ENCODE results near the gene TRIM31. TPM values are rescaled to one million over a fixed set of nuclear protein-coding genes. Genes with fewer than 3 reads are reported as not detected.
A peak's percentile ranks its signal among the peaks of the same experiment; 100 is the strongest.

TRIM31 gene
- total RNA-seq, 2 experiments from 2014 or later, result not detected

DNA sequence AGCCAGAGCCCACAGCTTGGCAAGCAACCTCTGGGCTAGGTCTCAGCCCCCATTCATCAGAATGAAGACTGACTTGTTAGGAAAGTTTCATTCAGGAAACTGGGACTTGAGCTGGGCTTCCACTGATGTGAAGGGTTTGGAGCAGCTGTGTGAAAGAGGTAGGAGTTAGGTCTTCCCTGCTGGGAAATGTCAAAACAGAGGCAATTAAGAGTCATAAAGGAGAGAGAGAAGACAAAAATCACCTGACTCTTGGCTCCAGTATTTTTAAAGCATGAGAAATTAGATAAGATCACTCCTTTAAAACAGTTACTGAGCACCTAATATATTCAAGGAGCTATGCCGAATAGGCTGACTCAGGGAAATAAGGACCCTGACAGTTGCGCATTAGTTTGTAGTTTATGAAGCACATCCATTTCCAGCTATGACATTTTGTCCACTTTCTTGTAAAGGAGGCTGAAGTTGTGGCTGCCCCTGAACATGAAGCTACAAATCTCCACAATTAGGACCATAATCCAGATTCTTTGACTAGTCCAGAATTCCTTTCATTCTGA is 19.1 kb upstream of the TRIM31 start:
- Mint-ChIP-seq H3K4me1 (ENCODE audit: low read depth) (peaks cover 5% of the 10 kb centered on the region), H3K27ac (no peak overlapping the region), H3K9me3 (no peaks in the 10 kb centered on the region), H3K27me3 (peaks cover 66% of the 10 kb centered on the region), H3K36me3 (ENCODE audit: low read depth) (no peaks in the 10 kb centered on the region), H3K4me3 (no peak overlapping the region)
- DNase-seq (no peak), ATAC-seq (ENCODE audit: poor library complexity) (no peak)
- ChIA-PET CTCF (interaction anchor here (0.5 to 8.2 kb wide), 7 partner anchors 15 to 481 kb away, joined by 3 to 198 read pairs (median 3); partner anchors contain the start of genes POLR1H and PPP1R11), POLR2A (interaction anchor here (1.5 to 2.2 kb wide), 2 partner anchors 29 to 66 kb away, joined by 4 to 22 read pairs; partner anchors contain the start of gene PPP1R11)
- Histone ChIP-seq H3K9me3 (ENCODE audit: control insufficient read depth in 1 of 2, insufficient read depth in 1 of 2, low read length in 2 of 2) (peaks cover 0 to 8% of the 10 kb centered on the region in 2 experiments), H3K27me3 (ENCODE audit: control insufficient read depth in 1 of 2, insufficient read depth in 2 of 2, low read length in 2 of 2) (peaks cover 34 to 50% of the 10 kb centered on the region in 2 experiments), H3K4me1 (ENCODE audit: insufficient read depth, low read length) (peaks cover 13% of the 10 kb centered on the region), H3K36me3 (ENCODE audit: insufficient read depth, low read length) (no peaks in the 10 kb centered on the region), H3K27ac (ENCODE audit: low read depth in 1 of 2, low read length in 2 of 2) (no peak overlapping the region), H3K4me3 (ENCODE audit: low read length) (no peak overlapping the region)
- TF ChIP-seq, protein P1, sequence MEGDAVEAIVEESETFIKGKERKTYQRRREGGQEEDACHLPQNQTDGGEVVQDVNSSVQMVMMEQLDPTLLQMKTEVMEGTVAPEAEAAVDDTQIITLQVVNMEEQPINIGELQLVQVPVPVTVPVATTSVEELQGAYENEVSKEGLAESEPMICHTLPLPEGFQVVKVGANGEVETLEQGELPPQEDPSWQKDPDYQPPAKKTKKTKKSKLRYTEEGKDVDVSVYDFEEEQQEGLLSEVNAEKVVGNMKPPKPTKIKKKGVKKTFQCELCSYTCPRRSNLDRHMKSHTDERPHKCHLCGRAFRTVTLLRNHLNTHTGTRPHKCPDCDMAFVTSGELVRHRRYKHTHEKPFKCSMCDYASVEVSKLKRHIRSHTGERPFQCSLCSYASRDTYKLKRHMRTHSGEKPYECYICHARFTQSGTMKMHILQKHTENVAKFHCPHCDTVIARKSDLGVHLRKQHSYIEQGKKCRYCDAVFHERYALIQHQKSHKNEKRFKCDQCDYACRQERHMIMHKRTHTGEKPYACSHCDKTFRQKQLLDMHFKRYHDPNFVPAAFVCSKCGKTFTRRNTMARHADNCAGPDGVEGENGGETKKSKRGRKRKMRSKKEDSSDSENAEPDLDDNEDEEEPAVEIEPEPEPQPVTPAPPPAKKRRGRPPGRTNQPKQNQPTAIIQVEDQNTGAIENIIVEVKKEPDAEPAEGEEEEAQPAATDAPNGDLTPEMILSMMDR (IDR thresholded peaks at IDR 0.05), result no peak
- intact Hi-C loops (cut with DNase I, micrococcal nuclease), result loop anchor here (1.0 to 2.0 kb wide), 2 partner anchors 29 to 283 kb away; no protein-coding TSS in a partner anchor

DNA sequence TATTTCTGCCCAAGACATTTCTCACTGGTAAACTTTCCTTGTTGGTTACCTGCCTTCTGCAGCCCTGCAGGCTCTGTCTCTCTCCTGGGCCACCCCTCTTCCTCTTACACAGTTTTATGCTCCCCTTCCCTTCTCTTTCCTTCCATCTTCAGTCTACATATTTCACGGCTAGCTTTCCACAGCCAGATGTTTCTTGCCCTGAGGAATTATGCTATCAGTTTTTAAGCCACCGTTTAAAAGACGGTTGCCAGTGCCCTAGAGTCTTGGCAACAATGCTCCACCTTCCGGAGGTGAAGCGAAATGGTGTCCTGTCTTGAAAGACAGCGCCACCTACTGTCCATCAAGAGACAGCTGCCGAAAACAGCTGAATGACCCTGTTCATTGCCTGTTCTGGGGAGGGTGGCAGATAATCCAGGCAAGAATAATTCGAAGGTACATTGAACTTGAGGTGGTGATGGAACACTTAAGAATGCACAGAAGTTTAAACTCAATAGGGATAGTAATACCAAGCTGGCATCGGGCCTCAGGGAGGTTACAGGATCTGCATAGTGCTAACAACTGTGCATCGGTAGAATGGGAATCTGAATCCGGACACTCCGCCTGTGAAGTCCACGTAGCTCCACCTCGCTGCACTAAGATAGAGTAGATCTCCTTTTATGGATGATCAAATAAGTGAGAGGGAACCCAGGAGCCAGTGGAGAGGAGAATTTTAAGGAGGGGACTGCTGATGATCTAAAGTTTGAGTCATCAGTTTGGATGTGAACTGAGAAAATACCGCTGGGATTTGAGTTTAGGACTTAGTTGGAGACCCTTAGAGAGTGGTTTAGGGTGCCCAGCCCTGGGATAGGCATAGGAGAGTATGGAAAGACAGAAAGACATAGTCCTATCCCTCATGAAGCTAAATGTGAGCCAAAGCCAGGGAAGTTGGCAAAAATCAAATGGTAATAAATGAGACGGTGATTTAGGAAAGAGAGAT is 18.3 kb upstream of the TRIM31 start:
- H3K4me1 Mint-ChIP-seq (ENCODE audit: low read depth), result peaks cover 5% of the 10 kb centered on the region
- DNase-seq (peak; percentile 45 to 92 (median 60)), ATAC-seq (ENCODE audit: poor library complexity) (peak; percentile 98)
- peaks cover 71% of the 10 kb centered on the region for H3K27me3 Mint-ChIP-seq
- peaks cover 0 to 8% of the 10 kb centered on the region in 2 experiments for H3K9me3 ChIP-seq (ENCODE audit: control insufficient read depth in 1 of 2, insufficient read depth in 1 of 2, low read length in 2 of 2)
- no peak overlapping the region for H3K4me3 Mint-ChIP-seq
- no peaks in the 10 kb centered on the region for H3K36me3 Mint-ChIP-seq (ENCODE audit: low read depth)
- intact Hi-C loops (cut with DNase I, micrococcal nuclease), result loop anchor here (1.0 to 2.0 kb wide), 2 partner anchors 28 to 282 kb away; no protein-coding TSS in a partner anchor
- no peaks in the 10 kb centered on the region for H3K36me3 ChIP-seq (ENCODE audit: insufficient read depth, low read length)
- no peaks in the 10 kb centered on the region for H3K9me3 Mint-ChIP-seq
- H3K27ac ChIP-seq (ENCODE audit: low read depth in 1 of 2, low read length in 2 of 2), result no peak overlapping the region
- H3K27me3 ChIP-seq (ENCODE audit: control insufficient read depth in 1 of 2, insufficient read depth in 2 of 2, low read length in 2 of 2), result peaks cover 37 to 58% of the 10 kb centered on the region in 2 experiments
- H3K4me3 ChIP-seq (ENCODE audit: low read length), result no peak overlapping the region
- ChIA-PET POLR2A (interaction anchor here (1.0 to 2.2 kb wide), 5 partner anchors 28 to 194 kb away, joined by 3 to 22 read pairs (median 4); partner anchors contain the start of gene PPP1R11), CTCF (interaction anchor here (0.5 to 8.2 kb wide), 25 partner anchors 8 to 1270 kb away, joined by 3 to 198 read pairs (median 4); partner anchors contain the start of genes POLR1H and PPP1R11)
- H3K4me1 ChIP-seq (ENCODE audit: insufficient read depth, low read length), result peaks cover 13% of the 10 kb centered on the region
- TF ChIP-seq, protein P1 (IDR thresholded peaks at IDR 0.05), result peak; percentile 100
- no peak overlapping the region for H3K27ac Mint-ChIP-seq

DNA sequence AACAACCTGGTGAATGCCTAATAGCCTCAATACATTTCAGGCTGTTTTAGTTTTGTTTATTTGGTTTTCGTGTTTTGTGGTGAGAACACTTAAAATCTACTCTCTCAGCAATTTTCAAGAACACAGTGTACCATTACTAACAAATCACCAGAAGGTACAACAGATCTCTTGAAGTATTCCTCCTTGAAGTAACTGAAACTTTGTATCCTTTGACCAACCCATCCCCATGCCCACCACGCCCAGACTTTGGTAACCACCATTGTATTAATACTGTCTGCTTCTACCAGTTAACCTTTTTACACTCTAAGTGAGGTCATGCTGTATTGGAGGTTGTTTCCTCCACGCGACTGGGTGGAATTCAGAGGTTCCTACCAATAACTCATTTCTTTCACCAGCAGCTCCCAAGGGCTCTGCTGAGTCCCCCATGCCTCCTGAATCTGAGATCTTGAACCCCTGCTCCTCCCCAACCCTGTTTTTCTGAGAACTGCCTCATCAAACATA is 17.3 kb upstream of the TRIM31 start:
- peaks cover 5% of the 10 kb centered on the region for H3K4me1 Mint-ChIP-seq (ENCODE audit: low read depth)
- Histone ChIP-seq H3K27ac (ENCODE audit: low read depth in 1 of 2, low read length in 2 of 2) (no peak overlapping the region), H3K4me1 (ENCODE audit: insufficient read depth, low read length) (peaks cover 13% of the 10 kb centered on the region), H3K36me3 (ENCODE audit: insufficient read depth, low read length) (no peaks in the 10 kb centered on the region), H3K4me3 (ENCODE audit: low read length) (no peak overlapping the region), H3K9me3 (ENCODE audit: control insufficient read depth in 1 of 2, insufficient read depth in 1 of 2, low read length in 2 of 2) (peaks cover 0 to 8% of the 10 kb centered on the region in 2 experiments), H3K27me3 (ENCODE audit: control insufficient read depth in 1 of 2, insufficient read depth in 2 of 2, low read length in 2 of 2) (peaks cover 37 to 57% of the 10 kb centered on the region in 2 experiments)
- ChIA-PET POLR2A (interaction anchor here (1.2 to 2.2 kb wide), 3 partner anchors 27 to 195 kb away, joined by 3 to 22 read pairs (median 7); no protein-coding TSS in a partner anchor), CTCF (interaction anchor here (1.1 to 8.2 kb wide), 12 partner anchors 7 to 697 kb away, joined by 3 to 198 read pairs (median 5); partner anchors contain the start of gene PPP1R11)
- no peaks in the 10 kb centered on the region for H3K9me3 Mint-ChIP-seq
- H3K4me3 Mint-ChIP-seq, result no peak overlapping the region
- TF ChIP-seq, protein P1 (IDR thresholded peaks at IDR 0.05), result no peak
- no peaks in the 10 kb centered on the region for H3K36me3 Mint-ChIP-seq (ENCODE audit: low read depth)
- no peak for ATAC-seq (ENCODE audit: poor library complexity)
- peaks cover 76% of the 10 kb centered on the region for H3K27me3 Mint-ChIP-seq
- intact Hi-C loops (cut with DNase I, micrococcal nuclease), result loop anchor here (2.0 kb wide), 1 partner anchor 281 kb away; no protein-coding TSS in a partner anchor
- no peak overlapping the region for H3K27ac Mint-ChIP-seq
- no peak for DNase-seq

All from CD4-positive, alpha-beta T cell (primary cell).